GM12892 (cell line): Measurements from ENCODE around the gene ZNF697.

Source experiments
- POLR2A ChIP-seq: IDR thresholded peaks from 2 replicates; pipeline ENCODE4 v1.6.1; 2011; ENCODE audit warnings: low read depth, low read length, control low read depth
- POLR2AphosphoS5 ChIP-seq: IDR thresholded peaks from 2 replicates; pipeline ENCODE4 v1.6.1; 2011; ENCODE audit warnings: low read depth, low read length, control low read depth
- TAF1 ChIP-seq: IDR thresholded peaks from 2 replicates; pipeline ENCODE4 v1.6.1; 2011; ENCODE audit warnings: low read depth, mild to moderate bottlenecking, control low read depth, low read length, borderline replicate concordance

GRCh38 chr1:119611701-119612113, 36.4 kb downstream of the ZNF697 start:
- TF ChIP-seq POLR2AphosphoS5 = no peak
- no peak for TF ChIP-seq POLR2A
- no peak for TF ChIP-seq TAF1
